Inflammatory macrophage treated with lipopolysaccharide for 1 hour (primary cell): Measurements from ENCODE around the gene CCS.
"Not testable (repeated sequence)": the region's sequence is repeated elsewhere in the genome, so short reads cannot be mapped to it uniquely, and the experiment has no call there.

Experiments
- DNase-seq, 2 donors: peaks; one replicate each; pipeline ENCODE4 v3.0.0-alpha.2; 2020 to 2022

CCS gene

DNA sequence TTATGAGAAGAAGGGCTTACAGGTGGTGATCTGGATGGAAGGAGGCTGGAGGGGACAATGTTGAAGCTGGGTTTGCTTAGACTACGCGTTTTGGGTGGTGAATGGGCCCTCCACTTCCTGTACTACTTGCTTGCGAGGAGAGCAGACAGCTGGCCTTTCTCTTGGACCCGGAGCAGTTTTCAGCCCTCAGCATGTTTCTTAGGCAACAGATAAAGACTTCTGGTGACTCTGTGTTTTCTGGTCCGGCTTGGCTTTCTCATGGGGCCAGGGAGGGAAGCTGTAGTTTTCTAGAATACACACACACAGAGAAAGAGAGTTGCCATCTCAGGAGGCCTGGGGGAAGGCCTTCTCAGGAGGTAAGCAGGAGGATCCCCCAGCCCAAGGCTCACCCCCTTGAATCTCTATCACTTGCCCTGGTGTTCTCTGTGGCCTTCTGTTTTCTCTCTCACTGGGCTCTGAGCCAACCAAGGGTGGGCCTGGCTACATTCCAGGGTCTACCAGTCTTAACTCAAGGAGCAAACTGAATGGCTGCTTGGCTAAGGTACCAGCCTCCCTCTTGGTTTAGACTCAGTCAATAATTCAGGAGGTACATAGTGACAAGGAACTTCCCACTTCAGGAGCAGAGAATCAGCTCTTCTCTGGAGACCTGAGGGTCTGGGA is 2.4 kb downstream of the CCS start:
- no peak for DNase-seq

DNA sequence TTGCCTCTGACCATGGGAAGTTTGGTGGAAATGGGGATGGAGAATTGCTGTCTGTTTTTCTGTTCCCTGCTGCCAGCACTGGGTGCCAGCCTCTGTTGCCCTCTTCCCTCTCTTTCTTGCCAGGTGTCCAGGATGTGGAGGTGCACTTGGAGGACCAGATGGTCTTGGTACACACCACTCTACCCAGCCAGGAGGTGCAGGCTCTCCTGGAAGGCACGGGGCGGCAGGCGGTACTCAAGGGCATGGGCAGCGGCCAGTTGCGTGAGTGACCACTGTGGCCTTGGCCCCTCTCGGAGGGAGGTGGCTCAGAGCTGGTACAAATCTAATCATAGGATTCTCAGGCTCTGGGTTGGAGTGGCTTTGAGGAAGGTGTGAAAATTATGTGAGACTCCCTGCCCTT is 6.0 kb downstream of the CCS start:
- no peak for DNase-seq

DNA sequence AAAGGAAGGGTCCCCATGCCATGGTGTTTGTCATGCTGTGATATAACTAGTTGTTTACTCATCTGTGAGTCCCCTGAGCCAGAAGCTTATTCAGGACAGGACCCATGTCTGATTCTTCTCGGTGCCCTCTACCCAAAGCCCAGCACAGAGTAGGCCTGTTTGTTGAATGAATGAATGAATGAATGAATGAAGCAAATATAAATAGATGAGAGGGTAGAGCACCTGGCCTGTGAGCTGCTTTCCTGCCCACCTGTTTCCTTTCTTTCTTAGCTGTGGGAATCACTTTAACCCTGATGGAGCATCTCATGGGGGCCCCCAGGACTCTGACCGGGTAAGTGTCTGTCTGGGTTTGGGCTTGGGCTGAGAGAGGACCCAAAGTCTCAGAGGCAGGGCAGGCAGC is 7.2 kb downstream of the CCS start:
- DNase-seq, result no peak

DNA sequence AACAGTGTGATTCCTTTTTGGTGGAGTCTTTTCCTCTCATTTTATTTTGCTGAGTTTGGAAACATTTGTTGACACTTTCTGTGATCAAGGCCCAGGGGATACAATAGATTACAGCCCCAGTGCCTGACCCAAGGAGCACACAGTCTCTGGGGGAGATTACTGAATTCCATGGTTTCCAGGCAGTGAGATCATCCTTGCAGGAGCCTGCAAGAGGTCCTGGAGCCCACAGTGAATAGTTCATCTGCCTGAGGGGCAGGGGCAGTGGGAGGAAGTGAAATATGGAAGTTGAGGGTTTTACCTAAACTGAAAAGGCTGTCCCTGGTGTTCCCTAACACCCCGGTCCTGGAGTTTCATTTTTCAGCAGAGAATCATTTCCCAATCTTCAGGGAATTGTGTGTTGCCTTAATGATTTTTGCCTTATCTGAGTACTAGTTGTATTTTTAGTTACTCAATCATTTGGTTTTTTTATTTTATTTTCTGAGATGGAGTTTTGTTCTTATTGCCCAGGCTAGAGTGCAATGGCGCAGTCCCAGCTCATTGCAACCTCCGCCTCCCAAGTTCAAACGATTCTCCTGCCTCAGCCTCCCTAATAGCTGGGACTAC is 7.7 kb downstream of the CCS start:
- peak; percentile 32 to 64 for DNase-seq

GRCh38 chr11:66603072-66603471 is 10.1 kb downstream of the CCS start:
- DNase-seq, result no peak

- DNase-seq, result no peak
Observed at GRCh38 chr11:66604155-66604554, 11.2 kb downstream of the CCS start.

- DNase-seq, result not testable (repeated sequence)
Observed at GRCh38 chr11:66606608-66607007, 13.6 kb downstream of the CCS start.

GRCh38 chr11:66607126-66607834 is 14.3 kb downstream of the CCS start:
- peak; percentile 24 to 51 for DNase-seq

GRCh38 chr11:66609721-66610617 is 17.0 kb downstream of the CCS start:
- peak in 1 of 2 donors; percentile 47 for DNase-seq

- DNase-seq, result no peak
Observed at GRCh38 chr11:66612458-66612857, 19.5 kb downstream of the CCS start.

- no peak for DNase-seq
Observed at GRCh38 chr11:66614073-66614472, 21.1 kb downstream of the CCS start.

GRCh38 chr11:66616379-66617154 is 23.6 kb downstream of the CCS start, which contains the start of gene RBM14:
TSS of gene RBM14 (plus strand) at chr11:66616630. CDS start at chr11:66616721, 91 bp downstream.
- peak; percentile 99 for DNase-seq

DNA sequence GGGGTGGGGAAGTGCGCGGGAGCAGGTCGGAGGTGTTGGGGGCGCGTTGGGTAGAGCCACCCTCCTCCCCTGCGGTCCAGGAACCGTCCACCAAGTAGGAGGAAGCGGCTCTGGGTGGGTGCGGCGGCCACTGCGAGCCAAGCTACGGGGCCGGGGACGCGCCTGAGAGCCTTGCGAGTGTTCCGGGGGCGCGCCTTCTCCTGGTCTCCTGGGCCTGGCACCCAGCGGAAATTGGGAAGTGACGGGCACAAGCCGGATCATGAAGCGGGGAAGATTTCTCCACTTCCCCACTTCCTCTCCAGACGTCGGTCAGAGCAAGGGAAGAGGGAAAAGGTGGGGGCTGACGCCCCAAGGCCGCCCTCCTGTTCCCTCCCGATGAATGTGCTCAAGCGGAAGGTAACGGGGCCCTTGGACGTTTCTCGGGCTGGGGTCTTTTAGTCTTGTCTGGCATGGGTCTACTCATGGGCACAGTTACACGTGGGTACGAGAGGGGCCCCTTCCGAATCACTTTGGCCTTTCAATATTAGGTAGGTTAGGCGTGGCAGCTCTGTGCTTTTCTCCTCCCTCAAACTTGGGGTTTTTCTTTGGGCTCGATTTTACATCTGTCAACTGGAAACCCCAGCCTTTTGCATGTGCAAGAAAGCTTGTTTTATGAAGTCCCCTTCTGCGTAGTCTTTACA is 24.3 kb downstream of the CCS start:
- DNase-seq, result peak; percentile 84 to 92

- DNase-seq, result peak; percentile 46 to 57
Observed at GRCh38 chr11:66619080-66619554, 26.1 kb downstream of the CCS start.

- DNase-seq, result no peak
Observed at GRCh38 chr11:66624450-66624849, 31.5 kb downstream of the CCS start.

DNA sequence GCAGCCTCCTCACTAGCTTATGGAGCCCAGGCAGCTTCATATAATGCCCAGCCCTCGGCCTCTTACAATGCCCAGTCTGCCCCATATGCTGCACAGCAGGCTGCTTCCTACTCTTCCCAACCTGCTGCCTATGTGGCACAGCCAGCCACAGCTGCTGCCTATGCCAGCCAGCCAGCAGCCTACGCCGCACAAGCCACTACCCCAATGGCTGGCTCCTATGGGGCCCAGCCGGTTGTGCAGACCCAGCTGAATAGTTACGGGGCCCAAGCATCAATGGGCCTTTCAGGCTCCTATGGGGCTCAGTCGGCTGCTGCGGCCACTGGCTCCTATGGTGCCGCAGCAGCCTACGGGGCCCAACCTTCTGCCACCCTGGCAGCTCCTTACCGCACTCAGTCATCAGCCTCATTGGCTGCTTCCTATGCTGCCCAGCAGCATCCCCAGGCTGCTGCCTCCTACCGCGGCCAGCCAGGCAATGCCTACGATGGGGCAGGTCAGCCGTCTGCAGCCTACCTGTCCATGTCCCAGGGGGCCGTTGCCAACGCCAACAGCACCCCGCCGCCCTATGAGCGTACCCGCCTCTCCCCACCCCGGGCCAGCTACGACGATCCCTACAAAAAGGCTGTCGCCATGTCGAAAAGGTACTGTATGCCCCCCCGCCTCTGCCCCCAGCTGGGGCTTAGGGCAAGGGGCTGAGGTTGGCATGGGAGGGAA is 32.2 kb downstream of the CCS start:
- no peak for DNase-seq

DNA sequence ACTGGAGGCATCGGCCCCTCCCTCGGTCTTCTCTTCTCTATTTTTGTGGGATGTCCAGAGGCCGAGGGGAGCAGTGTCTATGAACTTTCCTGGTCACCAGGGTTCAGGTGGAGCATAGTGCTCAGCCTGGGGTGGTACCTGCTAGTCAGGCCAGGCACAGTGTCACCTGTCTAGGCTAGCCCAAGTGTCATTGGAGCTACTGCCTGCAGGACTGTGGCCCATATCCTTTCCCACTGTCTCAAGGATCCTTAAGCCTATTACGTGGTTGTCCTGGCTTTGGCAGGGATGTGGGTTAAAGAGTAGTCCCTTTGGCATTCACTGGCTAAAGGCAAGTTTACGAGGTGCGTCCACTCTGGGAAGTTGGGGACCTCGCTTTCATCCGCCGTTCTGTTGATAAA is 32.8 kb downstream of the CCS start:
- DNase-seq, result no peak

- no peak for DNase-seq
Observed at GRCh38 chr11:66626382-66626781, 33.4 kb downstream of the CCS start.

DNA sequence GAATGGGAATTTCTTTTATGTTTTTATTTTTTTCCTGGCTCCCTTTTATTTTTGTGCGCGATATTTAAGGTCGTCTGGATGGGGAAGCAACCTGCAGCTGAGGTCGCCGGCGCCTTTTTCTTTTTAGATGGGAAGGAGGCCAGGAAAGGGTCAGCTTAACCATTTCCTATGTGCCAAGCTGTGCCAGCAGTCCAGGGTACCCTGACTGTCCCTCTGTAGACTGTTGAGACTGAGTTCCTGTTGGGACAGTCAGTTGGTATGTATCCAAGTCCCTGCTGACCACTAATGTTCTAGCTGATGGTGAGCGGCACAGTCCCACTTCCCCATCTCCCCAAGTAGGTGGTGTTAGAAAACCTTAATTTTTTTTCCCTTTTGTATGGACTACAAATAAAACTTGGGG is 33.9 kb downstream of the CCS start:
- DNase-seq, result no peak

DNA sequence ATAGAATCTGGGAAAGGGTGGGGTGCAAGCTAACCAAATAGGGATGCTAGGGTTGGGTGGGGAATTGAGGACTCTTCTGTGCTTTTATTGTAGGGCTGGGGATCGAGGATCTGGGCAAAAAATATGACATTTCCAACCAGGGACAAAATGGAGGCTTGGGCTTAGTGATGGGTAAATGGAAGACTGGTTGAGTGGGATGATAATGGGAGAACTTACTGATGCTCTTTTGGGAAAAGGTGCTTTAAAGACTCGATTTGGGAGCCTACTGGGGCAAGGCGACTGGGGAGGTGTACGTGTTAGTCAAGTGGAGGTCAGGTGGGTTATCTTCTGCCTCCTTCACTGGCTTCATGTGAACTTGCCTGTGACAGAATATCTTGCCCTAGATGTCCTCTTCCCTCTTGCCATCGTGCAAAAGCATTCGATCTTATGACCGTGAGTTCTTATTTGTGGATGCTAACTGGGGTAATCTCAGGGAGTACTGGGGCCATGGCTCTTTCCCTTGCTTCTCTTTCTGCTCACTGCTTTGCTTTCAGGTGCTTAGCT is 35.1 kb downstream of the CCS start:
- DNase-seq, result no peak

GRCh38 chr11:66629356-66629755 is 36.4 kb downstream of the CCS start:
- no peak for DNase-seq
